ENCODE data around the gene CAMTA1. TPM values are rescaled to one million over a fixed set of nuclear protein-coding genes. Genes with fewer than 3 reads are reported as not detected.

CAMTA1 gene
- total RNA-seq, 1 experiment from 2014 or later: 69.5 TPM

DNA sequence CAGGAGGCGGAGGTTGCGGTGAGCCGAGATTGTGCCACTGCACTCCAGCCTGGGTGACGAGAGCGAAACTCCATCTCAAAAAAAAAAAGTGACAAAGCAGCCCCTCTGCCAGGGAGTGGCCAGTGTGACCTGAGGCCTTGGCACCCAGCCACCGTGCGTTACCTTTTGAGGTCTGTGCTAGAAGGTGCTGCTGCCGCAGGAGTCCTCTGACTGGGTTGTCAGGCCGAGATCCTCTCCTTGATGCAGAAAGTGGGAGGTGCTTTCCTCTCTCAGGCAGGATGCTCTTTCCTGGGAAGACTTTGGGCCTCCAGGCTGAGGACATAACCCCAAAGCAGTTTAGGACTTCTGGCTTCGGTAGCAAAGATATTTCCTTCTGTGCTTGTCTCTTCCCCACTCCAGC, 705.3 kb downstream of the CAMTA1 start:
- CTCF ChIA-PET: no interaction called here

DNA sequence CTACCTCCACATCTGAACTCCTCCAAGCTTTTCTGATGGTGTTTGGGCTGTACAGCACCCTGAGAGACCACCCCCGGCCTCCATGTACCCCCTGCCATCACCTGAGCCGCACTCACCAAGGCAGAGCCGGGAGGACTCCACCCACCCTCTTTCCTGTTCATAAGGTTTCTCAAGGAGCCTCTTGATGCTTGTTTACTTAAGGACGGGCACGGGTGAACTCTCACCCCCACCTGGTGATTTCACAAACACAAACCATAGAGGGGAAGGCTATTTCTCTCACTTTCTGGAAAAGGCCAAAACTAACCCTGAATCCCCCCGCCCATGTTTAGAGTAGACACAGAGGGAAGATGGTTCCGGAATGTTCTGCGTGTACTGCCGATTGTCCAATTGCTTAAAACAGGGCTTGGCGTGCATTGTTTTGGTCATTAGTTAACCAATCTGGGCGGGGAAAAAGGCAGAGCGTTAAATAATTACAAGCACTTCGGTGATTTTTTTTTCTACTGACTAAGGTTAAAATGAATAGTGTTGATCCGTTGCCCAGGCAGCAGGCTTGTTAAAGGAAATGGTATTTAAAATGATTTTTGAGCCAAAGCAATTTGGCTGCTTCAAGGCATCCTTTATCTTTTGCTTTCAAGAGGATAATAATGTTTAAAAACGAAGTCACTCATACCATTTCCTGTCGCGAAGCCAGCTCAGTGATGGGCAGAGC, 706.0 kb downstream of the CAMTA1 start:
- Histone ChIP-seq H3K9me2 (ENCODE audit: insufficient read depth) (no peaks in the 10 kb centered on the region), H3K27ac (ENCODE audit: low read depth, low read length) (no peak overlapping the region), H3K36me3 (ENCODE audit: control insufficient read depth in 1 of 2, insufficient read depth in 2 of 2, low read length in 2 of 2) (no peaks in the 10 kb centered on the region), H2AFZ (ENCODE audit: low read depth, low read length, poor library complexity, severe bottlenecking) (no peak overlapping the region), H3K9ac (ENCODE audit: low read length) (no peak overlapping the region), H3K4me3 (replicated peaks in 1 of 2; ENCODE audit: low read depth in 1 of 2, low read length in 2 of 2) (no peak overlapping the region), H3K79me2 (ENCODE audit: insufficient read depth, low read length) (no peaks in the 10 kb centered on the region), H3K9me3 (ENCODE audit: control insufficient read depth in 1 of 2, insufficient read depth in 1 of 2, low read depth in 1 of 2, low read length in 2 of 2) (no peaks in the 10 kb centered on the region), H3K27me3 (ENCODE audit: insufficient read depth, low read length) (no peaks in the 10 kb centered on the region), H3K4me1 (ENCODE audit: control insufficient read depth in 1 of 2, insufficient read depth in 2 of 2, low read length in 2 of 2) (peaks cover 0 to 8% of the 10 kb centered on the region in 2 experiments; a peak in 1 of 4 replicates), H3K4me2 (ENCODE audit: low read length) (no peak overlapping the region), H4K20me1 (ENCODE audit: insufficient read depth) (no peaks in the 10 kb centered on the region)
- RAD21 ChIA-PET (ENCODE audit: low non-redundant PET in 1 of 2, low total read pairs in 2 of 2, uncharacterized antibody in 2 of 2, unreplicated experiment in 2 of 2): no interaction called here
- ATAC-seq (no peak), DNase-seq (ENCODE audit: low read depth, low spot score) (no peak)
- POLR2A ChIA-PET: no interaction called here
- TF ChIP-seq ELF1 (IDR thresholded peaks at IDR 0.05; ENCODE audit: borderline replicate concordance, low read depth) (no peak), ZNF274 (IDR thresholded peaks at IDR 0.05; ENCODE audit: low read depth, low read length) (no peak), SIN3A (IDR thresholded peaks at IDR 0.05; ENCODE audit: low read depth) (no peak), POLR2AphosphoS5 (IDR thresholded peaks at IDR 0.05; ENCODE audit: low read depth, low read length) (no peak)
- CTCF ChIA-PET: no interaction called here
- no TSS peak for BruUV-seq (replicated peaks)
- intact Hi-C loops (cut with micrococcal nuclease): no loop called here

More for the DNA sequence above, 705.3 kb downstream of the CAMTA1 start:
- Histone ChIP-seq H3K27ac (ENCODE audit: low read depth, low read length) (no peak overlapping the region), H3K4me3 (replicated peaks in 1 of 2; ENCODE audit: low read depth in 1 of 2, low read length in 2 of 2) (no peak overlapping the region), H3K79me2 (ENCODE audit: insufficient read depth, low read length) (no peaks in the 10 kb centered on the region), H3K36me3 (ENCODE audit: control insufficient read depth in 1 of 2, insufficient read depth in 2 of 2, low read length in 2 of 2) (no peaks in the 10 kb centered on the region), H3K4me2 (ENCODE audit: low read length) (no peak overlapping the region), H3K9ac (ENCODE audit: low read length) (no peak overlapping the region), H3K9me2 (ENCODE audit: insufficient read depth) (no peaks in the 10 kb centered on the region), H3K4me1 (ENCODE audit: control insufficient read depth in 1 of 2, insufficient read depth in 2 of 2, low read length in 2 of 2) (peaks cover 0 to 8% of the 10 kb centered on the region in 2 experiments; a peak in 1 of 4 replicates), H2AFZ (ENCODE audit: low read depth, low read length, poor library complexity, severe bottlenecking) (no peak overlapping the region), H3K9me3 (ENCODE audit: control insufficient read depth in 1 of 2, insufficient read depth in 1 of 2, low read depth in 1 of 2, low read length in 2 of 2) (no peaks in the 10 kb centered on the region), H4K20me1 (ENCODE audit: insufficient read depth) (no peaks in the 10 kb centered on the region), H3K27me3 (ENCODE audit: insufficient read depth, low read length) (no peaks in the 10 kb centered on the region)
- DNase-seq (ENCODE audit: low read depth, low spot score) (no peak), ATAC-seq (no peak)
- ChIA-PET POLR2A (no interaction called here), RAD21 (ENCODE audit: low non-redundant PET in 1 of 2, low total read pairs in 2 of 2, uncharacterized antibody in 2 of 2, unreplicated experiment in 2 of 2) (no interaction called here)
- intact Hi-C loops (cut with micrococcal nuclease): no loop called here
- no peak for TF ChIP-seq RAD21 (IDR thresholded peaks at IDR 0.05; ENCODE audit: low read depth)
- TF ChIP-seq YY1 (IDR thresholded peaks at IDR 0.05; ENCODE audit: extremely low read depth, insufficient replicate concordance, low read depth, low read length): no peak
- TF ChIP-seq TCF7L2 (IDR thresholded peaks at IDR 0.05; ENCODE audit: borderline replicate concordance, extremely low read depth, insufficient read depth, insufficient read length): no peak
- TF ChIP-seq CBX3 (IDR thresholded peaks at IDR 0.05; ENCODE audit: low read depth): no peak
- no peak for TF ChIP-seq EGR1 (IDR thresholded peaks at IDR 0.05; ENCODE audit: low read depth)
- no peak for TF ChIP-seq SP1 (IDR thresholded peaks at IDR 0.05; ENCODE audit: low read depth)
- no peak for TF ChIP-seq POLR2A (IDR thresholded peaks at IDR 0.05; ENCODE audit: borderline replicate concordance, extremely low read depth, insufficient read depth, insufficient read length)
- no peak for TF ChIP-seq ZFX (IDR thresholded peaks at IDR 0.05)
- TF ChIP-seq SIN3A (IDR thresholded peaks at IDR 0.05; ENCODE audit: low read depth): no peak
- no TSS peak for BruUV-seq (replicated peaks)

Measured in HCT116 (cell line).